Suprapubic skin (tissue), 4 donors: ENCODE results near the gene C2orf49. TPM values are rescaled to one million over a fixed set of nuclear protein-coding genes. Genes with fewer than 3 reads are reported as not detected.

ENCODE experiments used
- DNase-seq, 2 donors: peaks; one replicate each; pipeline ENCODE4 v3.0.0-alpha.2; 2019; ENCODE audit warnings: low spot score in 2 of 2
- H3K27ac ChIP-seq: fragments of 200-600 bp; sonication (generic); one replicate; pipeline ENCODE4 v1.5.1; 2019
- H3K27me3 ChIP-seq: fragments of 200-600 bp; sonication (generic); one replicate; pipeline ENCODE4 v1.5.1; 2019
- H3K36me3 ChIP-seq: fragments of 200-600 bp; sonication (generic); one replicate; pipeline ENCODE4 v1.5.1; 2019
- H3K4me1 ChIP-seq: fragments of 200-600 bp; sonication (generic); one replicate; pipeline ENCODE4 v1.5.1; 2019
- H3K4me3 ChIP-seq: fragments of 200-600 bp; sonication (generic); one replicate; pipeline ENCODE4 v1.5.1; 2019; ENCODE audit warnings: mild to moderate bottlenecking
- H3K9me3 ChIP-seq: fragments of 200-600 bp; sonication (generic); one replicate; pipeline ENCODE4 v1.5.1; 2019
- EP300 ChIP-seq: sonication (generic); formaldehyde crosslinking; IDR thresholded peaks from one replicate; pipeline ENCODE4 v1.6.1; 2017; ENCODE audit warnings: antibody characterized with exemption
- POLR2A ChIP-seq, 2 donors: fragments of 450-650 bp; IDR thresholded peaks; one replicate each; pipeline ENCODE4 v1.6.1; 2017; ENCODE audit warnings: antibody characterized with exemption in 2 of 2, mild to moderate bottlenecking in 2 of 2, moderate library complexity in 2 of 2
- POLR2AphosphoS5 ChIP-seq, 3 donors: sonication (generic); formaldehyde crosslinking; IDR thresholded peaks; one replicate each; pipeline ENCODE4 v1.6.1; 2017; ENCODE audit warnings: antibody characterized with exemption in 3 of 3
- WGBS: methylation state at CpG from one replicate; pipeline ENCODE4 v1.1.5; 2018; 5-methylcytosine and 5-hydroxymethylcytosine counted together
- total RNA-seq, 4 donors: library from RNA; depleted of rRNA; stranded (reverse); fragments of >200 nt; gene quantifications; one replicate each; pipeline ENCODE4 v1.1.0, GENCODE V29; 2016
- TF ChIP-seq, protein P1 (sequence below), 2 donors: fragments of 200-600 bp in 1 of 2; fragments of 450-650 bp in 1 of 2; sonication (generic) in 1 of 2; IDR thresholded peaks; one replicate each; pipeline ENCODE4 v1.5.1; 2016 to 2019; ENCODE audit warnings: antibody characterized with exemption in 2 of 2, mild to moderate bottlenecking in 1 of 2, moderate library complexity in 1 of 2

C2orf49 gene
- total RNA-seq, 4 donors from 2014 or later = 17.5 to 33.6 (median 27.8) TPM

DNA sequence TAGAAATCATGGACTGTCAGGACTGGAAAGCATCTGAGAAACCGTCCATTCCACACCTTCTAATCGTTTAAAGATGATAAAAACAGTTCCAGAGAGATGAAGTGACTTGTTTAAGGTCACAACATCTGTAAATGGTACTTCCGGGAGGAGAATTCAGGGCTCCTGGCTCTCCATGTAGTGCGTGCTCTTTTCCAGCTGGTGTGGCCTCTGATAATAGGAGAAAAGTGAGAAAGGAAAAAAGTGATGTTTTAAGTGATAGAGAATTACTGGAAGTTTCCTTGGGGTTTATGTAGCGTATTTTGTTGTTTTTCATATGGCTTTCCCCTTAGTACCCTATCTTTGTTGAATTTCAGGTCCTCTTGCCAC is 663 bp downstream of the C2orf49 start:
- TF ChIP-seq POLR2A (IDR thresholded peaks at IDR 0.05) (no peak), POLR2AphosphoS5 (IDR thresholded peaks at IDR 0.05) (no peak), EP300 (no peak)
- TF ChIP-seq, protein P1, sequence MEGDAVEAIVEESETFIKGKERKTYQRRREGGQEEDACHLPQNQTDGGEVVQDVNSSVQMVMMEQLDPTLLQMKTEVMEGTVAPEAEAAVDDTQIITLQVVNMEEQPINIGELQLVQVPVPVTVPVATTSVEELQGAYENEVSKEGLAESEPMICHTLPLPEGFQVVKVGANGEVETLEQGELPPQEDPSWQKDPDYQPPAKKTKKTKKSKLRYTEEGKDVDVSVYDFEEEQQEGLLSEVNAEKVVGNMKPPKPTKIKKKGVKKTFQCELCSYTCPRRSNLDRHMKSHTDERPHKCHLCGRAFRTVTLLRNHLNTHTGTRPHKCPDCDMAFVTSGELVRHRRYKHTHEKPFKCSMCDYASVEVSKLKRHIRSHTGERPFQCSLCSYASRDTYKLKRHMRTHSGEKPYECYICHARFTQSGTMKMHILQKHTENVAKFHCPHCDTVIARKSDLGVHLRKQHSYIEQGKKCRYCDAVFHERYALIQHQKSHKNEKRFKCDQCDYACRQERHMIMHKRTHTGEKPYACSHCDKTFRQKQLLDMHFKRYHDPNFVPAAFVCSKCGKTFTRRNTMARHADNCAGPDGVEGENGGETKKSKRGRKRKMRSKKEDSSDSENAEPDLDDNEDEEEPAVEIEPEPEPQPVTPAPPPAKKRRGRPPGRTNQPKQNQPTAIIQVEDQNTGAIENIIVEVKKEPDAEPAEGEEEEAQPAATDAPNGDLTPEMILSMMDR (IDR thresholded peaks at IDR 0.05) = no peak
- no peaks in the 10 kb centered on the region for H3K9me3 ChIP-seq
- peak overlapping the region; percentile 93 for H3K4me3 ChIP-seq
- DNase-seq = no peak
- no peaks in the 10 kb centered on the region for H3K27me3 ChIP-seq
- 5% methylated on average over 5 of the region's 5 CpGs for WGBS
- H3K4me1 ChIP-seq = peaks cover 25% of the 10 kb centered on the region
- peaks cover 29% of the 10 kb centered on the region for H3K36me3 ChIP-seq
- peak overlapping the region; percentile 93 for H3K27ac ChIP-seq

DNA sequence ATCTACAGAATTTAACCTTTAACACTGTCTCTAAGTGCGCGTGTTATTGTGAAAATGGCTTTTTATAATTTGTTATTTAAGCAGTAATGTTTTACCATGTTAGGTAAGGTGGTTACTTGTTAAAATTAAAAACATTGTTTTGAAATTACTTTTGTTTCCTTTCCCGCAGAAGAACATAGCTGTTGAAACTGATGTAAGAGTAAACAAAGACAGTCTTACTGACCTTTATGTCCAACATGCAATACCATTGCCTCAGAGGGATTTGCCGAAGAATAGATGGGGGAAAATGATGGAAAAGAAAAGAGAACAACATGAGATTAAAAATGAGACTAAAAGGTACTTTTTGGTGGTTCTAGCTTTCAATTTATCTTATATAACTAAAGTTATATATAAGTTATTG is 2.1 kb downstream of the C2orf49 start:
- Histone ChIP-seq H3K4me3 (no peak overlapping the region), H3K9me3 (no peaks in the 10 kb centered on the region), H3K27ac (no peak overlapping the region), H3K4me1 (peaks cover 25% of the 10 kb centered on the region), H3K27me3 (no peaks in the 10 kb centered on the region), H3K36me3 (peaks cover 43% of the 10 kb centered on the region)
- no peak for DNase-seq
- TF ChIP-seq EP300 (no peak), POLR2A (IDR thresholded peaks at IDR 0.05) (no peak), POLR2AphosphoS5 (IDR thresholded peaks at IDR 0.05) (no peak)
- TF ChIP-seq, protein P1 (IDR thresholded peaks at IDR 0.05) = no peak
- 89% methylated on average over 4 of the region's 4 CpGs for WGBS

DNA sequence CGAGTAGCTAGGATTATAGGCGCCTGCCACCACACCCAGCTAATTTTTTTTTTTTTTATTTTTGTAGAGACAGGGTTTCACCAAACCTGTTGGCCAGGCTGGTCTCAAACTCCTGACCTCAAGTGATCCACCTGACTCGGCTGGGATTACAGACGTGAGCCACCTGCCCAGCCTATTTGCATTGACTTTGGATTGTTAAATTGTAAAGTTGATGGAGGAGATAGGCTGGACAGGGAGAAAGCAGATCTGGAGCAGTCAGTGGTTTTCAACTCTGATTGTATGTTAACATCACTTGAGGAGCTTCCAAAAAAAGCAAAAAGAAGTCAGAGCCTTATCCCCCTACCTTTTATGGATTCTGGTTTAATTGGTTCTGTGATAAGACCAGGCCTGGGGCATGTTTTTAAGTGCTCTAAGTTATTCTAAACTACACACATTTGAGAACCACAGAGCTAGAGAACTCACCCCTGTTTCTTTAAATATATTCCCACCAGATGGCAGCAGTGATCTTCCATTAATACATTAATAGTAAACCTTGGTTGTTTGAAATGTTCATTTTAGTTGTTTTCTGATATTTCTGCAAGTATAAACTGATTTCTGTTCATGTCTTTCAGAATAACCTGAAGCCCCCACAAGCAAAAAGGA is 7.5 kb downstream of the C2orf49 start:
- no peaks in the 10 kb centered on the region for H3K27me3 ChIP-seq
- no peak overlapping the region for H3K27ac ChIP-seq
- no peaks in the 10 kb centered on the region for H3K9me3 ChIP-seq
- 69% methylated on average over 4 of the region's 4 CpGs for WGBS
- DNase-seq = no peak
- TF ChIP-seq POLR2AphosphoS5 (IDR thresholded peaks at IDR 0.05) (no peak), EP300 (no peak), POLR2A (IDR thresholded peaks at IDR 0.05) (no peak)
- TF ChIP-seq, protein P1 (IDR thresholded peaks at IDR 0.05) = peak in 1 of 2 donors; percentile 11
- H3K4me3 ChIP-seq = no peak overlapping the region
- no peaks in the 10 kb centered on the region for H3K4me1 ChIP-seq
- H3K36me3 ChIP-seq = peaks cover 96% of the 10 kb centered on the region

DNA sequence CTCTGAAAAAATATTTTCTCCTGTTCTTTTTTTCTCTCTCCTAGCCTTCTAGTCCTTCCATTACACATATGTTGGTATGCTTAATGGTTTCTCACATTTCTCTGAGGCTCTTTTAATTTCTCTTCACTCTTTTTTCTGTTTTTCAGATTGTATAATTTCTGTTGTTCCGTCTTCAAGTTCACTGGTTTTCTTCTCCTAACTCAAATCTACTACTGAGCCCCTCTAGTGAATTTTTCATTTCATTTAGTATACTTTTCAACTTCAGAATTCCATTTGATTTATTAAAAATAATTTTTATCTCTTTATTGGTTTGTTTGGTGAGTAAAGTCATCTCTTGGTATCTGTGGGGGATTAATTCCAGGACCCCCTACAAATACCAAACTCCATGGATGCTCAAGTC is 19.8 kb downstream of the C2orf49 start:
- Histone ChIP-seq H3K4me1 (no peaks in the 10 kb centered on the region), H3K27ac (no peak overlapping the region), H3K36me3 (peaks cover 80% of the 10 kb centered on the region), H3K27me3 (no peaks in the 10 kb centered on the region), H3K9me3 (peaks cover 8% of the 10 kb centered on the region), H3K4me3 (no peak overlapping the region)
- no peak for DNase-seq
- TF ChIP-seq, protein P1 (IDR thresholded peaks at IDR 0.05) = no peak
- TF ChIP-seq POLR2A (IDR thresholded peaks at IDR 0.05) = no peak
- no peak for TF ChIP-seq EP300
- TF ChIP-seq POLR2AphosphoS5 (IDR thresholded peaks at IDR 0.05) = no peak
- WGBS = 100% methylated on average over 1 of the region's 1 CpG

DNA sequence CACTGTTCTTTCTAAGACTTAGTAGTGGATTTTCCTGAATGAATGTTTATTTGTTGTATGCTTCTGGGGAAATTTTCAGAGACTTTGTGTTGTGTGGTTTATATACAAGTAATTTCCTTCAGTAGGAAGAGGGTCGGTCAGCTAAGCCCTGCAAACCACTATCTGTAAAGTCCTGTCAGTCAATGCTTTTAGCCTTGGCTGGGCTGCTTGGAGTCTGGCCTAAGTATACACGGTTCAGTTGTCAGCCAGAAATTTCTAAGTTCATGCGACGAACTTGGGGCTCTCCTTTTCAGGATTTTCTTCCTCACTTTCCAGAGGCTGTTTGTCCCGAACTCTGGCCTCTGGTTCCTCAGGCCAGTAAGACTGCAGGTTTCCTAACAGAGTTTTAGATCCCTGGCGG is 21.3 kb downstream of the C2orf49 start:
- H3K9me3 ChIP-seq = peaks cover 8% of the 10 kb centered on the region
- 91% methylated on average over 6 of the region's 6 CpGs for WGBS
- peaks cover 81% of the 10 kb centered on the region for H3K36me3 ChIP-seq
- TF ChIP-seq POLR2AphosphoS5 (IDR thresholded peaks at IDR 0.05) (no peak), POLR2A (IDR thresholded peaks at IDR 0.05) (no peak), EP300 (no peak)
- TF ChIP-seq, protein P1 (IDR thresholded peaks at IDR 0.05) = no peak
- no peak for DNase-seq
- no peak overlapping the region for H3K4me3 ChIP-seq
- H3K27me3 ChIP-seq = no peaks in the 10 kb centered on the region
- H3K4me1 ChIP-seq = no peaks in the 10 kb centered on the region
- H3K27ac ChIP-seq = no peak overlapping the region
